Activated CD4-positive, alpha-beta T cell treated with anti-CD3 and anti-CD28 coated beads, Interleukin-10, Interleukin-2, amounts not matched to agents 100 ng/mL and 50 ng/mL, durations not matched to agents 16 hours and 8 hours (primary cell): Measurements from ENCODE around the gene DYSF.

Experiments
- DNase-seq: peaks from one replicate; pipeline ENCODE4 v3.0.0-alpha.2; 2020

The DYSF gene

DNA sequence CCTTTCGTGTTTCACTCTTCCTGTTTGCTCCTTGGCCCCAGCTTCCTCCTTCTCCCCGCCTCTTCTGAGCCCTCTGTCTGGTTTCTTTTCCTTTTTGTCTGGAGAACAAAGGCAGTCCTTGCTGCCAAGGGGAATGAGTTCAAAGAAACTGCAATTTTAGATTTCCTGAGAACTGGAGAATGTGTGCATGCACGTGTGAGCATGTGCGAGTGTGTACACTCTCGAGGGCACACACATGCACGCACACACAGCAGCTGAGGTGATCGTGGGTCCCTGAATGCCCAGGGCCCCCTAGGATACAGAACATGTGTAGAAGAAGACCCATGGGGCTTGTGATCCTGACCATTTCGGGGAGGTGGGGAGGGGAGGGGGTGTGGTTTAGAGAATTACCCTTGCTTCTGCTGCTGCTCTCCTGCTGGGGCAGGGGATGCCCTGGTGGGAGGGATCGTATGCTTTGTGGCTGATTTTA, 151.8 kb downstream of the DYSF start:
- no peak for DNase-seq

GRCh38 chr2:71605781-71606241, 152.4 kb downstream of the DYSF start:
- DNase-seq: no peak

- no peak for DNase-seq
These were observed 152.9 kb downstream of the DYSF start for GRCh38 chr2:71606244-71606643.

GRCh38 chr2:71607151-71607889, 154.0 kb downstream of the DYSF start:
- no peak for DNase-seq

- DNase-seq: no peak
These were observed 154.7 kb downstream of the DYSF start for GRCh38 chr2:71608034-71608433.

- no peak for DNase-seq
These were observed 155.1 kb downstream of the DYSF start for GRCh38 chr2:71608441-71608840.

- DNase-seq: no peak
These were observed 155.7 kb downstream of the DYSF start for GRCh38 chr2:71609029-71609428.

GRCh38 chr2:71609441-71609840, 156.1 kb downstream of the DYSF start:
- no peak for DNase-seq

DNA sequence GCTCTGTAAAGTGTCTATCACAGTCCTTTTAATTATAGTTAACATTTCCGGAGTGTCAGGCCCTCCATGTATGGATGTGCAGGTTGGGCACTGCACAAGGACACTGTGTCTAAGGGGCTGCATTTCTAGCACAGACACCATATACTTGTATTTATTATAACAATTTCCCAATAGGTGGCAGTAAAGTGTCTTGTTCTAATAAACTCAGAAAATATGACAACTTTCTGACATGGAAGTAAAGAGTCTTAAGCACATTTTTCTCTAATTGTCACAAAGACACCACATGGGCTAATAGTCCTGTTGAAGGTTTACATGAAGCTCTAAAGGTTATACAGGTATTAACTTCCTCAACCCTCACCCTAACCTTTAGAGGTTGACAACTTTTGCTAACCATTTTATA, 156.6 kb downstream of the DYSF start:
- no peak for DNase-seq

DNA sequence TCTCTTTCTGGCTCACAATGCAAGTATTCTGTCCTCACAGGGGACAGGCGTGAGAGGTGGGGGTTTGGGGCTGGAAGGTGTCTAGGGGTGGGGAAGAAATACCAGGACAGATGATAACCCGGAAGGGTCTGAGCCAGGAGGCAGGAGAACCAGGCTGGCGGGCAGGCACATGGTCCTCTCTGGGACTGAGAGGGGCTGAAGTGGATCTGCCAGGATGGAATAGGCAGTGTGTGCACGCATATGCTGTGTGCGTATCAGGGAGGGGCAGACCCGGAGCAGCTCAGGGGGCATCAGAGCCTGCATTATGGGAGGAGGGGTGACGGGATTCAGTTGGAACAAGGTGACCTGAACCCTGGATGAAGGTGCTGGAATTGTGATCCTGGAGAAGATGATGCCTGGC, 157.3 kb downstream of the DYSF start:
- DNase-seq: no peak

GRCh38 chr2:71611247-71611646, 157.9 kb downstream of the DYSF start:
- no peak for DNase-seq

- DNase-seq: no peak
These were observed 158.6 kb downstream of the DYSF start for GRCh38 chr2:71611781-71612527.

DNA sequence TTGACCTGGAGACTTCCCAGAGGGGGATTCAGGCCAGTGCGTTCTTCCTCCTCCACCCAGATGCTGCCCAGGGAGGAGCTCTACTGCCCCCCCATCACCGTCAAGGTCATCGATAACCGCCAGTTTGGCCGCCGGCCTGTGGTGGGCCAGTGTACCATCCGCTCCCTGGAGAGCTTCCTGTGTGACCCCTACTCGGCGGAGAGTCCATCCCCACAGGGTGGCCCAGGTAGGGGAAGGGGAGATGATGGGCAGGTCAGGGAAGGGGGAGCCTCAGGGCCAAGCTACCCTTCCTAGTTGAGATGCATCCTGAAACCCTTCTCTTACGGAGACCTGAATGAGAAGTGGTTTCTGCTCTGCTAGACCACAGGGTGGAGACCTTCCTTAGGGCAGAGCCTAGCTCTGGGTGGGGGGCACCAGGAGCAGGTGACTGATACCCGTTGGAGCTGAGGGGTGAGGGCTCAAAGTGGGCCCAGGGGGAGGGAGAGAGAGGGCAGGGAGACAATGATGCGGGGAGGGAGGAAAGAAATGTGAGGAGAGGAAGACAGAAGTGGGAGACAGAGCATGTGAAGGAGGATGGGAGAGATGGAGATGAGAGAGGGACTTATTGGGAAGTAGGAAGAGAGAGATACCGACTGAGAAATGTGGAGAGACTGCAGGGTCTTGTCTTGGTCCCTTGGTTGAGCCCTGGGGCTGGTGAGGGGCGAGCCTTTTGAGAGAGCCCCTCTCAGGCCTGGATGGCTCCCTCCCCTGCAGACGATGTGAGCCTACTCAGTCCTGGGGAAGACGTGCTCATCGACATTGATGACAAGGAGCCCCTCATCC, 159.4 kb downstream of the DYSF start:
- no peak for DNase-seq

- DNase-seq: no peak
These were observed 160.1 kb downstream of the DYSF start for GRCh38 chr2:71613403-71613952.

DNA sequence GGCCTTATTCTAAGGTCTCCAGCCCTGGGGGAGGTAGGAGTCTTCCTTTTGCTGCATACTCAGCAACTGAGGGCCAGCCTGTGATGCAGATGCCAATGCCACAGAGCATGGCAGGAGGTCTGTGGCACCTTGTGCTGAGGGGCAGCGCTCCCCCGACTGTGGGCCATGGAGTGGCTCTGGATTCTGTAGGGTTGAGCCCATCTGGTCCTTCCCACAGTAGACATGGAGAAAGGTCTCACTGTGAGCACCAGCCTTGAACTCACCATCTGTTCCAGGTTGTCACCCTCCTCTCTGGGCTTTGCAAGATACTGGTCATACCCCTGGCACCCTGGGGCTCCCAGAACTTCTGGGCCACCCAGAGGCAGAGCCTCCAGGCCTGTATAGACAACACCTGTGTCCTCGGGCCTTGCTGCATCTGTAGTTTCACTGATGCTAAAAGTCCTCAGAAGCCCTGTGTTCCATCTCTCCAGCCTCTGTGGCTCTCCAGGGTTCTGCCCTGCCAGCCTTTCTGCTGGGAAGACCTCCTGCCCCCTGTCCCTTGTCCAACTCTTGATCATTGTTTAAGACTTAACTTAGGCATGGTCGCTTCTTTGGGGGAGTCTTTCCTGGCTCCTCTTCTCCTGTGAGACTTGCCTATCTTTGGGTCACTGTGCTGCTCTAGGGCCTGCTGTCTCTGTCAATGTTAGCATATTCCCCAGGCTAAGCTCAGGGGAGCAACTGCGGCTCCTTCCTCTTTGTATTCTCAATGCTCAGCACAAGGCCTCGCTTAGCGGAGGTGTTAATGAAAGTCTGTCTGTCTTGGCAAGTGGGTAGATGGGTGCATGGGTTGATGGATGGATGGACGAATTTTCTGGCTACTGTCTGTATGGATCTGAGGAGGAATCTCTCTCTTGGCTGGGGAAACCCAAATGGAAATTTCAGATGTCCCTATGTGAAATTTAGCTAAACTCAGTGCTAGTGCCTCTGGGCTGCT, 160.9 kb downstream of the DYSF start:
- no peak for DNase-seq

DNA sequence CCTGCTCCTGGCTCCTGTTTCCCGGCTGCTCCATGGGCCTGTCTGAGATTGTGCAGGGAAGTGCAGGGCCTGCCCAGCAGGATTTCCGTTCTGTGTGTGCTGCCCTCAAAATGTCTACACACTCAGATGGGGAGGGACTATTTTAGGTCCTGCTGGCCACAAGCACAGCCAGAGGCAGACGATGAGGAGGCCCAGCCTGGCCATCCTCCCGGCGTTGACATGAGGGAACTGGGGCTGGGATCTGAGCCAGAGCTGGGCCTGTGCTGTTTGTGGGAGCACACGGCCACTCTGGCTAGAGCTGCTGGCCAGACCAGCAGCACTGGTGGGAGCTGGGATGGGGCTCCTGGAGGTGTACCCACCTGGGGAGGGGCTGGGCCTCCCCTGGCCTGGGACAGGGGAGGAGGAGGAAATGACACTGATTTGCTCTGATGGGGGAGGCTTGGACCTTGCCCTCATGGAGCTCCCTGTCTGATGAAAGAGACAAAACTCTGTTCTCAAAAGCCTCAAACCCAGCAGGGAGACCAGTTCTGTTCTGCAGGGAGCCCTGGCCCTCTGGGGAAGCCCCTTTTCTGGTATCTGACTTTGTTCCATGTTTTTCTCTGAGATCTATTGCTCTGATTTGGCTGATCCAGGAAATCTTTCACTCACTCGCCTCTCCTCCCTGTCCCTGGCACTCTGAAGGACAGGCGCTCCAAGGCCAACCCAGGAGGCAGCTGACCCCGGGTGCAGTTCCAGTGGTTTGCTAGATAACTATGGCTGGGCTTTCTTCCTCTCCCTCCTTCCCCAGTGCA, 161.8 kb downstream of the DYSF start:
- no peak for DNase-seq

DNA sequence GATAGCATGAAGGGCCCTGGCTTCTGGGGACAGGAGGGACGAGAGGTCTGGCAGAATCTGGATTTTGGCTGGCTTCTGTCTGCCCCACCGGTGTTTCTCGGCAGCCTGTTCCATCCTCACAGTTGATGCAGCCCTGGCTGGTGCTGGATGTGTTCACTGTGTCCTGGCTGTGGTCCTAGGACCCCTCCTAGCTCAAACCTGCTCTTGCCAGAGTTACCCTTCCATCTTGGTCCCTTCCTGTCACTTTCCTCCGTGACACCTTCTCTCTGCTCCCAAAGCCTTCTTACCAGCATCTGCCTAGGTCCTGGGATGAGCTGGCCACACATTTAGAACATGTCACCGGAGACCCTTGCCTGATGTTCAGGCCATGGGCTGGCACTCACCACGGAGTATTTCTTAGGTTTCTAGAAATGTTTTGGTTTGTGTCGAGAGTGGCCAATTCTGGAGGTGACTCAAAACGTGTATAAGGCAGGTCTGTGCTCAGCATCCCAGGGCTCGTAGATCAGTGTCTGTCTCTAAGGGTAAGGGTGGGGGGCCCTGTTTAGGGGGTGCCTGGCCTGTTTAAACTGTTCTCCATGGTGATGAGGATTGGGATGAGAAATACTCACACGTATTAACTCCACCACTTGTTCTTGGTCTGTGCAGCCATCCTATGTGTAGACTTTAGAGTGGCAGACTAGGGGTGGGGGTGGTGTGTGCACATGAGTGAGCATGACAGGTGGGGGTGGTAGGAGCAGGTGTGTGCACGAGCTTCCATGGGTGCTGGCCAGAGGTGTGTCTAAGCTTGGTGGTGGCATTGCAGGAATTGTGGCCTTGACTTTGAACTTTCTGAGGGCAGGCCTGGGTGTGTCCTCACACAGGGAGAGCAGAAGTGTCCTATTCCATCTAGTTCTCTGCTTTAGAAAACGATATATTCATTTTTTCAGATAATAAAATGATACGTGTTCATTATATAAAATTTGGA, 162.7 kb downstream of the DYSF start:
- DNase-seq: no peak

- DNase-seq: no peak
These were observed 163.9 kb downstream of the DYSF start for GRCh38 chr2:71617266-71617665.

DNA sequence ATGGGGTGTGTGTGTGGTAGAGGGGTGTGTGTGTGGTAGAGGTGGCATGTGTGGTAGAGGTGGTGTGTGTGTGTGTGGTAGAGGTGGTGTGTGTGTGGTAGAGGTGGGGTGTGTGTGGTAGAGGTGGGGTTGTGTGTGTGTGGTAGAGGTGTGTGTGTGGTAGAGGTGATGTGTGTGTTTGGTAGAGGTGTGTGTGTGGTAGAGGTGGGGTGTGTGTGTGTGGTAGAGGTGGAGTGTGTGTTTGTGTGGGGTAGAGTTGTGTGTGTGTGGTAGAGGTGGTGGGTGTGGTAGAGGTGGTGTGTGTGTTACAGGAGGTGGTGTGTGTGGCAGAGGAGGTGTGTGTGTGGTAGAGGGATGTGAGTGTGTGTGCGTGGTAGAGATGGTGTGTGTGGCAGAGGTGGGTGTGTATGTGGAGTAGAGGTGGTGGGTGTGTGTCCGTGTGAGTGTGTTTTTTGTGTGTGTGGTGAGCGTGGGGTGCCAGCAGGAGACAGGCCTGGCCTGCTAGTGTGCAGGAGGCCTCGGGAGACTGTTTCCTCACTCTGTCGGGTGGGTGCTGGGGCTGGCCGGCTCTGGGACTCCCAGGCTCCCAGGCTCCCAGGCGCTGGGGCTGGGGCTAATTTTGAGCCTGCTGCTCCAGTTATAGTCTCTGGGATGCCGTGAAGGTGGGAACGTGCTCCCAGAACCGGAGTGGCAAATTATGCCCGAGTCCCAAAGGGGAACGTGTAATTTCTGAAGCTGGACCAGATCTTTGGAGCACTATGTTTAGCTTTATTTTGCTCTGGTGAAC, 165.2 kb downstream of the DYSF start:
- no peak for DNase-seq
